GM12878 (cell line): ENCODE measurements around the gene BMP7.

Experiments used
- FOXM1 ChIP-seq: IDR thresholded peaks from 2 replicates; pipeline ENCODE4 v1.6.1; 2012; ENCODE audit warnings: low read depth, mild to moderate bottlenecking, inconsistent platforms, low read length, moderate library complexity
- HDAC2 ChIP-seq: fragments of 200-600 bp; sonication (generic); IDR thresholded peaks from 2 replicates; pipeline ENCODE4 v1.6.1; 2017
- MXI1 ChIP-seq: fragments of 150-350 bp; IDR thresholded peaks from 2 replicates; pipeline ENCODE4 v1.6.1; 2011; ENCODE audit warnings: low read depth, mild to moderate bottlenecking, inconsistent platforms, low read length, improper control_type of control experiment
- TCF12 ChIP-seq: IDR thresholded peaks from 2 replicates; pipeline ENCODE4 v1.6.1; 2011; ENCODE audit warnings: low read depth, mild to moderate bottlenecking, low read length

- TF ChIP-seq TCF12 (no peak), FOXM1 (no peak), HDAC2 (no peak), MXI1 (no peak)
Observed at GRCh38 chr20:57214427-57214826, 52.0 kb downstream of the BMP7 start.
